Measurements from ENCODE around the gene C3orf70.

C3orf70 gene

GRCh38 chr3:185150561-185150960 is 2.3 kb downstream of the C3orf70 start:
- no peaks in the 10 kb centered on the region for H3K27me3 ChIP-seq (ENCODE audit: insufficient read depth, low read depth, severe bottlenecking)
- no peak for DNase-seq

GRCh38 chr3:185149591-185149990 is 3.3 kb downstream of the C3orf70 start:
- Histone ChIP-seq H3K27ac (no peak overlapping the region), H3K27me3 (ENCODE audit: insufficient read depth, low read depth, severe bottlenecking) (no peaks in the 10 kb centered on the region), H3K9me3 (ENCODE audit: severe bottlenecking) (no peaks in the 10 kb centered on the region), H3K36me3 (no peaks in the 10 kb centered on the region), H3K4me3 (ENCODE audit: low read depth, low read length) (no peak overlapping the region)
- no peak for TF ChIP-seq CTCF (IDR thresholded peaks at IDR 0.05; ENCODE audit: low read depth, low read length)
- no peak for DNase-seq

More at GRCh38 chr3:185150561-185150960, 2.3 kb downstream of the C3orf70 start:
- Histone ChIP-seq H3K27ac (no peak overlapping the region), H3K9me3 (ENCODE audit: severe bottlenecking) (no peaks in the 10 kb centered on the region), H3K36me3 (no peaks in the 10 kb centered on the region), H3K4me3 (ENCODE audit: low read depth, low read length) (no peak overlapping the region)
- no peak for TF ChIP-seq CTCF (IDR thresholded peaks at IDR 0.05; ENCODE audit: low read depth, low read length)

- H3K4me3 ChIP-seq (ENCODE audit: low read depth, low read length) = no peak overlapping the region
- no peak for DNase-seq
- no peaks in the 10 kb centered on the region for H3K9me3 ChIP-seq (ENCODE audit: severe bottlenecking)
- no peak overlapping the region for H3K27ac ChIP-seq
- TF ChIP-seq CTCF (IDR thresholded peaks at IDR 0.05; ENCODE audit: low read depth, low read length) = no peak
- H3K27me3 ChIP-seq (ENCODE audit: insufficient read depth, low read depth, severe bottlenecking) = no peaks in the 10 kb centered on the region
- no peaks in the 10 kb centered on the region for H3K36me3 ChIP-seq
These were observed 7.3 kb downstream of the C3orf70 start for GRCh38 chr3:185145511-185145910.

GRCh38 chr3:185144784-185145183 is 8.1 kb downstream of the C3orf70 start:
- no peak for DNase-seq
- Histone ChIP-seq H3K27me3 (ENCODE audit: insufficient read depth, low read depth, severe bottlenecking) (no peaks in the 10 kb centered on the region), H3K4me3 (ENCODE audit: low read depth, low read length) (no peak overlapping the region), H3K9me3 (ENCODE audit: severe bottlenecking) (no peaks in the 10 kb centered on the region), H3K36me3 (no peaks in the 10 kb centered on the region), H3K27ac (no peak overlapping the region)
- TF ChIP-seq CTCF (IDR thresholded peaks at IDR 0.05; ENCODE audit: low read depth, low read length) = no peak

- no peaks in the 10 kb centered on the region for H3K27me3 ChIP-seq (ENCODE audit: insufficient read depth, low read depth, severe bottlenecking)
- no peaks in the 10 kb centered on the region for H3K9me3 ChIP-seq (ENCODE audit: severe bottlenecking)
- H3K36me3 ChIP-seq = no peaks in the 10 kb centered on the region
- no peak overlapping the region for H3K4me3 ChIP-seq (ENCODE audit: low read depth, low read length)
- no peak for DNase-seq
- TF ChIP-seq CTCF (IDR thresholded peaks at IDR 0.05; ENCODE audit: low read depth, low read length) = no peak
- H3K27ac ChIP-seq = no peak overlapping the region
These were observed 15.0 kb downstream of the C3orf70 start for GRCh38 chr3:185137821-185138220.

- Histone ChIP-seq H3K4me3 (ENCODE audit: low read depth, low read length) (no peak overlapping the region), H3K36me3 (no peaks in the 10 kb centered on the region), H3K27me3 (ENCODE audit: insufficient read depth, low read depth, severe bottlenecking) (no peaks in the 10 kb centered on the region), H3K9me3 (ENCODE audit: severe bottlenecking) (no peaks in the 10 kb centered on the region), H3K27ac (no peak overlapping the region)
- TF ChIP-seq CTCF (IDR thresholded peaks at IDR 0.05; ENCODE audit: low read depth, low read length) = no peak
- DNase-seq = no peak
These were observed 18.4 kb downstream of the C3orf70 start for GRCh38 chr3:185134509-185134908.

Data from WERI-Rb-1 (cell line).